HL-60 (cell line): Measurements from ENCODE around the gene MDM4.

Experiments
- DNase-seq, 2 experiments: peaks; one replicate each; pipeline ENCODE4 v3.0.0-alpha.2; 2010 to 2020; ENCODE audit warnings: low read depth in 1 of 2, low spot score in 1 of 2
- H3K27ac ChIP-seq: fragments of 250-450 bp; sonication (Bioruptor Pico); replicated peaks from 2 replicates; pipeline ENCODE4 v1.5.1; 2020; ENCODE audit warnings: mild to moderate bottlenecking, moderate library complexity
- H3K27me3 ChIP-seq: fragments of 250-450 bp; sonication (Bioruptor Pico); 2 replicates; pipeline ENCODE4 v1.5.1; 2021; ENCODE audit warnings: mild to moderate bottlenecking, moderate library complexity; ENCODE audit not compliant: insufficient read depth, poor library complexity, severe bottlenecking
- H3K4me3 ChIP-seq: replicated peaks from 2 replicates; pipeline ENCODE4 v1.5.1; 2011; ENCODE audit warnings: mild to moderate bottlenecking, control low read depth, low read length; ENCODE audit not compliant: insufficient read depth
- CTCF ChIP-seq: IDR thresholded peaks from one replicate; pipeline ENCODE4 v1.5.1; 2011; ENCODE audit warnings: low read length, control low read depth, inconsistent platforms; ENCODE audit not compliant: insufficient read depth
- GABPA ChIP-seq: IDR thresholded peaks from 2 replicates; pipeline ENCODE4 v1.6.1; 2012; ENCODE audit warnings: low read depth
- POLR2AphosphoS5 ChIP-seq: IDR thresholded peaks from 2 replicates; pipeline ENCODE4 v1.6.1; 2012; ENCODE audit warnings: low read depth
- SPI1 ChIP-seq: IDR thresholded peaks from 2 replicates; pipeline ENCODE4 v1.6.1; 2012; ENCODE audit warnings: low read depth, mild to moderate bottlenecking, borderline replicate concordance
- TF ChIP-seq, protein P1 (sequence below): IDR thresholded peaks from 2 replicates; pipeline ENCODE4 v1.6.1; 2012; ENCODE audit warnings: low read depth; ENCODE audit not compliant: insufficient replicate concordance

Gene MDM4

DNA sequence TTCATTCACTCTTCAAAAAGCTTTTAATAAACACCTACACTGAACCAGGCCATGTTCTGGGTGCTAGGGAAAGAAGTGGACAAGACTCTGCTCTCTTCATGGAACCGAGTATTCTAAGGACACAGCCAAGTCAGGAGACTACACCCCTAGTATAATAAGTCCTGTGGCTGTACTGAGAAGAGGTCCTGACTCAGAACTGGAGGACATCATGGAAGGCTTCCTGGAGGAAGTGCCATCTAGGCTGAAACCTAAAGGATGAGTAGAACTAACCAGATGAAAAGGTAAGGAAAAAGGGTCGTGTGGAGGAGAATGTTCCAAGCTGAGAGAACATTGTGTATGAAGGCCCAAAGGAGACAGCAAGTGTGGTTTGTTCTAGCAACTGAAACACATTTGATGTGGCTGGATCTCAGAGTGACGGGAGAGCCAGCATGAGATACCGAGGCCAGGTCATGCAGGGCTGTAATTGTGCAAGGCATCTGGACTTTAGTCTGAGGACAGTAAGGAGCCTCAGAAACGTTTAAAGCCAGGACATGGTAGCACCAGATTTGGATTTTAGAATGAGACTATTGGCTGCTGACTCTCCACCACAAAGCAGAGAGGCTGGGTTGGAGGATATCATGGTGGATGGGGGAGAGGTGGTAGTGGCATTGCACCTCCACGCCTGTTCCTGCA lies 86.8 kb downstream of the MDM4 start:
- Histone ChIP-seq H3K27ac (no peak overlapping the region), H3K4me3 (no peak overlapping the region), H3K27me3 (no peaks in the 10 kb centered on the region)
- no peak for DNase-seq
- TF ChIP-seq, protein P1, sequence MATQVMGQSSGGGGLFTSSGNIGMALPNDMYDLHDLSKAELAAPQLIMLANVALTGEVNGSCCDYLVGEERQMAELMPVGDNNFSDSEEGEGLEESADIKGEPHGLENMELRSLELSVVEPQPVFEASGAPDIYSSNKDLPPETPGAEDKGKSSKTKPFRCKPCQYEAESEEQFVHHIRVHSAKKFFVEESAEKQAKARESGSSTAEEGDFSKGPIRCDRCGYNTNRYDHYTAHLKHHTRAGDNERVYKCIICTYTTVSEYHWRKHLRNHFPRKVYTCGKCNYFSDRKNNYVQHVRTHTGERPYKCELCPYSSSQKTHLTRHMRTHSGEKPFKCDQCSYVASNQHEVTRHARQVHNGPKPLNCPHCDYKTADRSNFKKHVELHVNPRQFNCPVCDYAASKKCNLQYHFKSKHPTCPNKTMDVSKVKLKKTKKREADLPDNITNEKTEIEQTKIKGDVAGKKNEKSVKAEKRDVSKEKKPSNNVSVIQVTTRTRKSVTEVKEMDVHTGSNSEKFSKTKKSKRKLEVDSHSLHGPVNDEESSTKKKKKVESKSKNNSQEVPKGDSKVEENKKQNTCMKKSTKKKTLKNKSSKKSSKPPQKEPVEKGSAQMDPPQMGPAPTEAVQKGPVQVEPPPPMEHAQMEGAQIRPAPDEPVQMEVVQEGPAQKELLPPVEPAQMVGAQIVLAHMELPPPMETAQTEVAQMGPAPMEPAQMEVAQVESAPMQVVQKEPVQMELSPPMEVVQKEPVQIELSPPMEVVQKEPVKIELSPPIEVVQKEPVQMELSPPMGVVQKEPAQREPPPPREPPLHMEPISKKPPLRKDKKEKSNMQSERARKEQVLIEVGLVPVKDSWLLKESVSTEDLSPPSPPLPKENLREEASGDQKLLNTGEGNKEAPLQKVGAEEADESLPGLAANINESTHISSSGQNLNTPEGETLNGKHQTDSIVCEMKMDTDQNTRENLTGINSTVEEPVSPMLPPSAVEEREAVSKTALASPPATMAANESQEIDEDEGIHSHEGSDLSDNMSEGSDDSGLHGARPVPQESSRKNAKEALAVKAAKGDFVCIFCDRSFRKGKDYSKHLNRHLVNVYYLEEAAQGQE: no peak
- TF ChIP-seq POLR2AphosphoS5 (no peak), SPI1 (no peak), GABPA (no peak), CTCF (no peak)

- no peak for DNase-seq
- Histone ChIP-seq H3K27me3 (no peaks in the 10 kb centered on the region), H3K4me3 (no peak overlapping the region), H3K27ac (no peak overlapping the region)
- TF ChIP-seq CTCF (no peak), POLR2AphosphoS5 (no peak), GABPA (no peak), SPI1 (no peak)
- TF ChIP-seq, protein P1: no peak
Measured at GRCh38 chr1:204605791-204606190, 89.6 kb downstream of the MDM4 start.
